ENCODE data around the gene FTL. TPM values are rescaled to one million over a fixed set of nuclear protein-coding genes. Genes with fewer than 3 reads are reported as not detected.

Gene FTL
- total RNA-seq, 4 donors from 2014 or later: 5,249 to 9,852 (median 6,180) TPM

GRCh38 chr19:49009828-49010227, 44.7 kb downstream of the FTL start:
- H3K4me1 ChIP-seq: no peaks in the 10 kb centered on the region
- no peaks in the 10 kb centered on the region for H3K27me3 ChIP-seq
- no peak overlapping the region for H3K4me3 ChIP-seq
- TF ChIP-seq CTCF (IDR thresholded peaks at IDR 0.05): no peak
- TF ChIP-seq POLR2A (IDR thresholded peaks at IDR 0.05): no peak
- peaks cover 0 to 60% (median 0%) of the 10 kb centered on the region in 3 donors for H3K36me3 ChIP-seq
- H3K9me3 ChIP-seq: no peaks in the 10 kb centered on the region
- no peak for DNase-seq
- H3K27ac ChIP-seq: no peak overlapping the region

GRCh38 chr19:49010453-49010852, 45.3 kb downstream of the FTL start:
- no peak for DNase-seq
- no peak overlapping the region for H3K27ac ChIP-seq
- H3K36me3 ChIP-seq: peaks cover 0 to 56% (median 0%) of the 10 kb centered on the region in 3 donors
- H3K4me1 ChIP-seq: no peaks in the 10 kb centered on the region
- H3K27me3 ChIP-seq: no peaks in the 10 kb centered on the region
- no peak overlapping the region for H3K4me3 ChIP-seq
- TF ChIP-seq POLR2A (IDR thresholded peaks at IDR 0.05) (no peak), CTCF (IDR thresholded peaks at IDR 0.05) (no peak)
- H3K9me3 ChIP-seq: no peaks in the 10 kb centered on the region

GRCh38 chr19:49011194-49011593, 46.1 kb downstream of the FTL start:
- H3K9me3 ChIP-seq: no peaks in the 10 kb centered on the region
- TF ChIP-seq POLR2A (IDR thresholded peaks at IDR 0.05): no peak
- no peak for TF ChIP-seq CTCF (IDR thresholded peaks at IDR 0.05)
- H3K4me1 ChIP-seq: no peaks in the 10 kb centered on the region
- H3K36me3 ChIP-seq: peaks cover 0 to 50% (median 0%) of the 10 kb centered on the region in 3 donors
- no peak overlapping the region for H3K27ac ChIP-seq
- no peaks in the 10 kb centered on the region for H3K27me3 ChIP-seq
- DNase-seq: no peak
- no peak overlapping the region for H3K4me3 ChIP-seq

GRCh38 chr19:49014123-49014869, 49.2 kb downstream of the FTL start:
- Histone ChIP-seq H3K36me3 (peaks cover 0 to 34% (median 0%) of the 10 kb centered on the region in 3 donors), H3K4me3 (no peak overlapping the region), H3K4me1 (peaks cover 0 to 22% (median 7%) of the 10 kb centered on the region in 4 donors), H3K27ac (no peak overlapping the region), H3K9me3 (no peaks in the 10 kb centered on the region), H3K27me3 (peaks cover 0 to 4% of the 10 kb centered on the region in 2 donors)
- no peak for DNase-seq
- TF ChIP-seq POLR2A (IDR thresholded peaks at IDR 0.05) (no peak), CTCF (IDR thresholded peaks at IDR 0.05) (no peak)

GRCh38 chr19:49014870-49015255, 49.8 kb downstream of the FTL start:
- no peak for DNase-seq
- Histone ChIP-seq H3K4me3 (no peak overlapping the region), H3K27me3 (peaks cover 0 to 4% of the 10 kb centered on the region in 2 donors), H3K4me1 (peaks cover 0 to 26% (median 9%) of the 10 kb centered on the region in 4 donors), H3K36me3 (peaks cover 0 to 30% (median 0%) of the 10 kb centered on the region in 3 donors), H3K9me3 (no peaks in the 10 kb centered on the region), H3K27ac (no peak overlapping the region)
- TF ChIP-seq POLR2A (IDR thresholded peaks at IDR 0.05) (no peak), CTCF (IDR thresholded peaks at IDR 0.05) (no peak)
